K562 (cell line): Measurements from ENCODE around the gene IL18RAP. TPM values are rescaled to one million over a fixed set of nuclear protein-coding genes. Genes with fewer than 3 reads are reported as not detected.
A peak's percentile ranks its signal among the peaks of the same experiment; 100 is the strongest.

ENCODE experiments used
- ASH1L ChIP-seq: fragments of 450-650 bp; IDR thresholded peaks from 2 replicates; pipeline ENCODE4 v1.6.1; 2018; ENCODE audit warnings: borderline replicate concordance, mild to moderate bottlenecking, low read depth; ENCODE audit not compliant: partially characterized antibody
- C11orf30 ChIP-seq: fragments of 450-650 bp; IDR thresholded peaks from 2 replicates; pipeline ENCODE4 v1.6.1; 2016; ENCODE audit warnings: low read depth, mild to moderate bottlenecking
- FOSL1 ChIP-seq: fragments of 200-800 bp; sonication (Bioruptor generic); conservative IDR thresholded peaks from 2 replicates; pipeline ENCODE4 v1.6.1; 2016; ENCODE audit warnings: missing genetic modification characterization, missing compliant biosample characterization
- HNRNPL ChIP-seq: fragments of 200-400 bp; formaldehyde crosslinking; IDR thresholded peaks from 2 replicates; pipeline ENCODE4 v1.6.1; 2017; ENCODE audit warnings: low read depth, mild to moderate bottlenecking, low read length
- KDM4B ChIP-seq, 2 experiments: fragments of 450-650 bp in 1 of 2; sonication (generic) in 1 of 2; IDR thresholded peaks; 2 replicates each; pipeline ENCODE4 v1.6.1; 2016 to 2017; ENCODE audit warnings: borderline replicate concordance in 2 of 2, antibody characterized with exemption in 1 of 2, low read depth in 1 of 2, mild to moderate bottlenecking in 1 of 2
- KLF13 ChIP-seq: fragments of 450-650 bp; IDR thresholded peaks from 2 replicates; pipeline ENCODE4 v1.6.1; 2016; ENCODE audit warnings: missing genetic modification characterization, low read depth, mild to moderate bottlenecking, missing compliant biosample characterization, moderate library complexity, borderline replicate concordance
- MCM2 ChIP-seq: fragments of 450-650 bp; IDR thresholded peaks from 2 replicates; pipeline ENCODE4 v1.6.1; 2017; ENCODE audit warnings: low read depth, mild to moderate bottlenecking
- MEIS2 ChIP-seq: fragments of 450-650 bp; IDR thresholded peaks from 2 replicates; pipeline ENCODE4 v1.6.1; 2014; ENCODE audit warnings: mild to moderate bottlenecking; ENCODE audit not compliant: partially characterized antibody
- MYNN ChIP-seq, 2 experiments: sonication (generic); formaldehyde crosslinking in 1 of 2; IDR thresholded peaks; 2 replicates each; pipeline versions ENCODE4 v1.5.0 to v1.6.1; 2016 to 2020; ENCODE audit warnings: antibody characterized with exemption in 1 of 2, missing genetic modification reagents in 1 of 2
- NEUROD1 ChIP-seq: fragments of 150-350 bp; IDR thresholded peaks from 2 replicates; pipeline ENCODE4 v1.6.1; 2014; ENCODE audit warnings: borderline replicate concordance, low read length, low read depth; ENCODE audit not compliant: partially characterized antibody
- SMAD2 ChIP-seq: fragments of 150-350 bp; IDR thresholded peaks from 2 replicates; pipeline ENCODE4 v1.6.1; 2014; ENCODE audit warnings: low read depth, mild to moderate bottlenecking, low read length
- TEAD2 ChIP-seq: fragments of 450-650 bp; IDR thresholded peaks from 2 replicates; pipeline ENCODE4 v1.6.1; 2016; ENCODE audit warnings: missing genetic modification characterization, control low read depth, missing compliant biosample characterization
- TEAD4 ChIP-seq, 2 experiments: sonication (generic) in 1 of 2; formaldehyde crosslinking in 1 of 2; IDR thresholded peaks; 2 replicates each; pipeline versions ENCODE4 v1.6.1 to v1.8.0; 2012 to 2022; ENCODE audit warnings: borderline replicate concordance in 1 of 2, inconsistent platforms in 1 of 2, low read length in 1 of 2, mild to moderate bottlenecking in 1 of 2, missing genetic modification reagents in 1 of 2
- TOE1 ChIP-seq, 2 experiments: fragments of 450-650 bp in 1 of 2; sonication (generic) in 1 of 2; formaldehyde crosslinking in 1 of 2; IDR thresholded peaks; 2 replicates each; pipeline versions ENCODE4 v1.7.1 to v1.8.0; 2016 to 2022; ENCODE audit warnings: borderline replicate concordance in 2 of 2, mild to moderate bottlenecking in 2 of 2, antibody characterized with exemption in 1 of 2, inconsistent platforms in 1 of 2, low read depth in 1 of 2, missing genetic modification reagents in 1 of 2, moderate library complexity in 1 of 2
- WHSC1 ChIP-seq: IDR thresholded peaks from one replicate; pipeline ENCODE4 v1.6.1; 2012; ENCODE audit warnings: low read length, control low read depth, inconsistent platforms
- ZNF165 ChIP-seq: fragments of 250-450 bp; sonication (Bioruptor Pico); IDR thresholded peaks from 2 replicates; pipeline ENCODE4 v1.4.0; 2020; ENCODE audit warnings: borderline replicate concordance
- ZNF184 ChIP-seq: sonication (generic); formaldehyde crosslinking; IDR thresholded peaks from 2 replicates; pipeline ENCODE4 v1.5.0; 2020; ENCODE audit warnings: missing genetic modification reagents
- ZNF253 ChIP-seq: fragments of 250-450 bp; sonication (Bioruptor Pico); conservative IDR thresholded peaks from 2 replicates; pipeline ENCODE4 v1.6.1; 2021; ENCODE audit warnings: mild to moderate bottlenecking
- ZNF696 ChIP-seq: fragments of 250-450 bp; sonication (Bioruptor Pico); conservative IDR thresholded peaks from 2 replicates; pipeline ENCODE4 v1.4.0; 2020; ENCODE audit warnings: mild to moderate bottlenecking, moderate library complexity
- polyA plus RNA-seq, 8 experiments: library from polyadenylated mRNA; depleted of rRNA in 4 of 8; stranded (reverse) in 5 of 8; unstranded in 3 of 8; fragments of >200 nt; fragmentation: Nextera tagmentation in 2 of 8; fragmentation: Illumina TruSeq in 1 of 8; extraction: Ambion mirVana in 2 of 8; extraction: Trizol in 1 of 8; gene quantifications; 2 replicates each; pipeline versions ENCODE4 v1.2.1 to v1.2.3, GENCODE V29; 2011 to 2014; ENCODE audit warnings: inconsistent platforms in 1 of 8, missing spikeins in 1 of 8
- total RNA-seq, 7 experiments: library from RNA; depleted of rRNA in 6 of 7; stranded (reverse); fragments of >200 nt in 6 of 7; fragmentation: Illumina TruSeq in 2 of 7; extraction: Trizol in 2 of 7; gene quantifications; 2 replicates each; pipeline versions ENCODE4 v1.2.1 to v1.2.3, GENCODE V29; 2011 to 2021; ENCODE audit warnings: low replicate concordance in 1 of 7
- TF ChIP-seq, protein P1 (sequence below): fragments of 450-650 bp; IDR thresholded peaks from 2 replicates; pipeline ENCODE4 v1.6.1; 2016
- TF ChIP-seq, protein P2 (sequence below): sonication (generic); formaldehyde crosslinking; IDR thresholded peaks from 2 replicates; pipeline ENCODE4 v1.8.1; 2023; ENCODE audit warnings: mild to moderate bottlenecking, missing genetic modification reagents
- TF ChIP-seq, protein P3 (sequence below): sonication (generic); formaldehyde crosslinking; IDR thresholded peaks from 2 replicates; pipeline ENCODE4 v1.5.0; 2020; ENCODE audit warnings: missing genetic modification reagents
- TF ChIP-seq, protein P4 (sequence below): fragments of 250-450 bp; sonication (Bioruptor Pico); IDR thresholded peaks from 2 replicates; pipeline ENCODE4 v1.8.0; 2022; ENCODE audit warnings: moderate library complexity, mild to moderate bottlenecking, inconsistent platforms

IL18RAP gene
- total and polyA plus RNA-seq, 9 of the 15 experiments (the other 6 are each of a cell fraction or from before 2014, with no cell fraction given), result 1.1 to 20.5 (median 5.8) TPM

DNA sequence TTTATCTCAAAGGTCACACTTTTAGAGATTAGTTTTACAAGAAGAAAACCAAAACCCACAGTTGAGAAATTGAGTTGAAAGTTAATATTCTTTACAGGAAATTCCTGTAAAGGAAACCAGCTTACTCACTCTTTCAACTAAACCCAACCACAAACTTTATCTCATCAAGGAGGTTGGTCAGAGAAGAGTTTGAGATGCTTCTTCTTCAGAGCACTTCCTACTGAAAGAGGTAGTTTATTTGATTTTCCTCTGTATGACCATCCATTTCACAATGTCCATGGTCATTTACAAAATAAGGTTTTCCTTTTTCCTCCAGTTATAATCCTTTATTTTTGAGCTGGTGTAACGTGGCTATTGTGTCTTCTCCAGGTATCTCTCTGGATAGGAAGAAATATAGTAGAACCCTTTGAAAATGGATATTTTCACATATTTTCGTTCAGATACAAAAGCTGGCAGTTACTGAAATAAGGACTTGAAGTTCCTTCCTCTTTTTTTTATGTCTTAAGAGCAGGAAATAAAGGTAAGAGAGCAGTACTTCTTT is 4.5 kb upstream of the IL18RAP start (continued):
- TF ChIP-seq MYNN (IDR thresholded peaks at IDR 0.05) (no peak), MYNN (CRISPR knock-in tag; IDR thresholded peaks at IDR 0.05) (no peak), MCM2 (no peak), TOE1 (IDR thresholded peaks at IDR 0.05; ENCODE audit: borderline replicate concordance) (no peak), TOE1 (CRISPR knock-in tag; IDR thresholded peaks at IDR 0.05; ENCODE audit: borderline replicate concordance, low read depth) (no peak), ZNF696 (CRISPR knock-in tag) (no peak), FOSL1 (tag) (peak; percentile 86), TEAD2 (tag) (no peak), ZNF165 (CRISPR knock-in tag) (no peak), ZNF253 (CRISPR knock-in tag) (no peak), ZNF184 (no peak), KLF13 (tag) (no peak), ASH1L (no peak), C11orf30 (peak; percentile 79), NEUROD1 (no peak), WHSC1 (no peak), SMAD2 (no peak), TEAD4 (IDR thresholded peaks at IDR 0.05; ENCODE audit: low read length) (peak; percentile 86), TEAD4 (CRISPR knock-in tag; IDR thresholded peaks at IDR 0.05; ENCODE audit: borderline replicate concordance) (no peak), HNRNPL (no peak), KDM4B (IDR thresholded peaks at IDR 0.05; ENCODE audit: borderline replicate concordance in 2 of 2, low read depth in 1 of 2) (no peak), MEIS2 (no peak)
- TF ChIP-seq, protein P1, sequence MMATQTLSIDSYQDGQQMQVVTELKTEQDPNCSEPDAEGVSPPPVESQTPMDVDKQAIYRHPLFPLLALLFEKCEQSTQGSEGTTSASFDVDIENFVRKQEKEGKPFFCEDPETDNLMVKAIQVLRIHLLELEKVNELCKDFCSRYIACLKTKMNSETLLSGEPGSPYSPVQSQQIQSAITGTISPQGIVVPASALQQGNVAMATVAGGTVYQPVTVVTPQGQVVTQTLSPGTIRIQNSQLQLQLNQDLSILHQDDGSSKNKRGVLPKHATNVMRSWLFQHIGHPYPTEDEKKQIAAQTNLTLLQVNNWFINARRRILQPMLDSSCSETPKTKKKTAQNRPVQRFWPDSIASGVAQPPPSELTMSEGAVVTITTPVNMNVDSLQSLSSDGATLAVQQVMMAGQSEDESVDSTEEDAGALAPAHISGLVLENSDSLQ, result no peak
- TF ChIP-seq, protein P2, sequence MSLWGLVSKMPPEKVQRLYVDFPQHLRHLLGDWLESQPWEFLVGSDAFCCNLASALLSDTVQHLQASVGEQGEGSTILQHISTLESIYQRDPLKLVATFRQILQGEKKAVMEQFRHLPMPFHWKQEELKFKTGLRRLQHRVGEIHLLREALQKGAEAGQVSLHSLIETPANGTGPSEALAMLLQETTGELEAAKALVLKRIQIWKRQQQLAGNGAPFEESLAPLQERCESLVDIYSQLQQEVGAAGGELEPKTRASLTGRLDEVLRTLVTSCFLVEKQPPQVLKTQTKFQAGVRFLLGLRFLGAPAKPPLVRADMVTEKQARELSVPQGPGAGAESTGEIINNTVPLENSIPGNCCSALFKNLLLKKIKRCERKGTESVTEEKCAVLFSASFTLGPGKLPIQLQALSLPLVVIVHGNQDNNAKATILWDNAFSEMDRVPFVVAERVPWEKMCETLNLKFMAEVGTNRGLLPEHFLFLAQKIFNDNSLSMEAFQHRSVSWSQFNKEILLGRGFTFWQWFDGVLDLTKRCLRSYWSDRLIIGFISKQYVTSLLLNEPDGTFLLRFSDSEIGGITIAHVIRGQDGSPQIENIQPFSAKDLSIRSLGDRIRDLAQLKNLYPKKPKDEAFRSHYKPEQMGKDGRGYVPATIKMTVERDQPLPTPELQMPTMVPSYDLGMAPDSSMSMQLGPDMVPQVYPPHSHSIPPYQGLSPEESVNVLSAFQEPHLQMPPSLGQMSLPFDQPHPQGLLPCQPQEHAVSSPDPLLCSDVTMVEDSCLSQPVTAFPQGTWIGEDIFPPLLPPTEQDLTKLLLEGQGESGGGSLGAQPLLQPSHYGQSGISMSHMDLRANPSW (CRISPR knock-in tag), result no peak
- TF ChIP-seq, protein P3, sequence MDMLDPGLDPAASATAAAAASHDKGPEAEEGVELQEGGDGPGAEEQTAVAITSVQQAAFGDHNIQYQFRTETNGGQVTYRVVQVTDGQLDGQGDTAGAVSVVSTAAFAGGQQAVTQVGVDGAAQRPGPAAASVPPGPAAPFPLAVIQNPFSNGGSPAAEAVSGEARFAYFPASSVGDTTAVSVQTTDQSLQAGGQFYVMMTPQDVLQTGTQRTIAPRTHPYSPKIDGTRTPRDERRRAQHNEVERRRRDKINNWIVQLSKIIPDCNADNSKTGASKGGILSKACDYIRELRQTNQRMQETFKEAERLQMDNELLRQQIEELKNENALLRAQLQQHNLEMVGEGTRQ (CRISPR knock-in tag), result no peak
- TF ChIP-seq, protein P4, sequence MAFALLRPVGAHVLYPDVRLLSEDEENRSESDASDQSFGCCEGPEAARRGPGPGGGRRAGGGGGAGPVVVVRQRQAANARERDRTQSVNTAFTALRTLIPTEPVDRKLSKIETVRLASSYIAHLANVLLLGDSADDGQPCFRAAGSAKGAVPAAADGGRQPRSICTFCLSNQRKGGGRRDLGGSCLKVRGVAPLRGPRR, result no peak
